Endometrial microvascular endothelial cells (primary cell): Measurements from ENCODE around the gene BBC3. TPM values are rescaled to one million over a fixed set of nuclear protein-coding genes. Genes with fewer than 3 reads are reported as not detected.
"Not testable (repeated sequence)": the region's sequence is repeated elsewhere in the genome, so short reads cannot be mapped to it uniquely, and the experiment has no call there.

Experiments used
- in situ Hi-C: cut with HindIII; loops from 2 replicates; pipeline ENCODE4 v1.10.0; 2017; ENCODE audit warnings: low sequenced_read_pairs, low pct_unique_long_range_greater_than_20kb; ENCODE audit errors: inconsistent ontology term
- total RNA-seq: library from RNA; depleted of rRNA; stranded (reverse); fragments of >200 nt; gene quantifications from one replicate; pipeline ENCODE4 v1.2.3, GENCODE V29; 2015; ENCODE audit errors: inconsistent ontology term

BBC3 gene, protein sequence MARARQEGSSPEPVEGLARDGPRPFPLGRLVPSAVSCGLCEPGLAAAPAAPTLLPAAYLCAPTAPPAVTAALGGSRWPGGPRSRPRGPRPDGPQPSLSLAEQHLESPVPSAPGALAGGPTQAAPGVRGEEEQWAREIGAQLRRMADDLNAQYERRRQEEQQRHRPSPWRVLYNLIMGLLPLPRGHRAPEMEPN
- total RNA-seq: 12.4 TPM

DNA sequence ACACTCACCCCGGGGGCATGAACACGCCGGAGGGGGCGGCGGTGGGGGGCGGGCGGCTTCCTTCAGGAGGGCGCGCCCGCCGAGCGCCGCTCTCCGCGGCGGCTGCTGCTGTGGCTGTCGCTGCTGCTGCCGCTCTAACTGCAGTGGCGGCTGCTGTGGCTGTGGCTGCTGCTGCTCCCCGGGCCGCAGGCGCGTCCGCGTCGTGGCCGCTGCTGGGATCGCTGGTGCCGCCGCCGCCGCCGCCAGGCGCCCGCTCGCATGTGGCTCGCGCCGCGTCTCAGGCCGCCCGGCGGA is at the start of gene BBC3:
TSS of gene BBC3 (minus strand) at position 279 of the 294 bp plus-strand sequence. CDS start 2,768 bp downstream, outside the sequence.
- in situ Hi-C loops: no loop called here

DNA sequence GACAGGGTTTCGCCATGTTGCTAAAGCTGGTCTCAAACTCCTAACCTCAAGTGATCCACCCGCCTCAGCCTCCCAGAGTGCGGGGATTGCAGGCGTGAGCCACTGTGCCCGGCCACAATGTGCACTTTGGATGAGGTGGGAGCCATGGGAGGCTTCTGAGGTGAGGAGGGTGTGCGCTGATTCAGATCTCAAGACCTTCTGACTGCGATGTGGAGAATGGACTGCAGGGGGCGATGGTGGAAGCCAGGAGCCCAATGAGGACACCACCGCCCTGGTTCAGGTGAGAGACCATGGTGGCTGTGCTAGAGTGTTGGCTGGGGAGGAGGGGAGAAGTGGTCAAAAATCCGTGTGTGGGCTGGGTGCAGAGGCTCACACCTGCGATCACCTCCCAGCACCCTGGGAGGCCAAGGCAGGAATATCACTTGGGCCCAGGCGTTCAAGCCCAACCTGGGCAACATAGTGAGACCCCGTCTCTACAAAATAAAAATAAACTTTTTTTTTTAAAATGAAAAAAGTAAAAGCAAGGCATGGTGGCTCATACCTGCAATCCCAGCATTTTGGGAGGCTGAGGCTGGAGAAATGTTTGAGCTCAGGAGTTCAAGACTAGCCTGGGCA is 49.3 kb upstream of the BBC3 start:
- in situ Hi-C loops: no loop called here

DNA sequence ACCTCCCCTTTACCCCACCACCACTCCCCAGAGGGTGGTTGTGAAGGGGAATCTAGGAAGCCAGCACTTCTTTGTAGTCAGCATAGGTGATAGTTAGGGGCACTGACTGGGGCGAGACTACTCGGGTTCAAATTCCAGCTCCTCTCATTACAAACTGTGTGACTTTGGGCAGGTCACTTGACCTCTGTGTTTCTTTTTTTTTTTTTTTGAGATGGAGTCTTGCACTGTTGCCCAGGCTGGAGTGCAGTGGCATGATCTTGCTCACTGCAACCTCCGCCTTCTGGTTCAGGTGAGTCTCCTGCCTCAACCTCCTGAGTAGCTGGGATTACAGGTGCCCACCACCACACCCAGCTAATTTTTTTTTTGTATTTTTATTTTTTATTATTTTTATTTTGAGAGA is 45.5 kb upstream of the BBC3 start:
- in situ Hi-C loops: not testable (repeated sequence)

DNA sequence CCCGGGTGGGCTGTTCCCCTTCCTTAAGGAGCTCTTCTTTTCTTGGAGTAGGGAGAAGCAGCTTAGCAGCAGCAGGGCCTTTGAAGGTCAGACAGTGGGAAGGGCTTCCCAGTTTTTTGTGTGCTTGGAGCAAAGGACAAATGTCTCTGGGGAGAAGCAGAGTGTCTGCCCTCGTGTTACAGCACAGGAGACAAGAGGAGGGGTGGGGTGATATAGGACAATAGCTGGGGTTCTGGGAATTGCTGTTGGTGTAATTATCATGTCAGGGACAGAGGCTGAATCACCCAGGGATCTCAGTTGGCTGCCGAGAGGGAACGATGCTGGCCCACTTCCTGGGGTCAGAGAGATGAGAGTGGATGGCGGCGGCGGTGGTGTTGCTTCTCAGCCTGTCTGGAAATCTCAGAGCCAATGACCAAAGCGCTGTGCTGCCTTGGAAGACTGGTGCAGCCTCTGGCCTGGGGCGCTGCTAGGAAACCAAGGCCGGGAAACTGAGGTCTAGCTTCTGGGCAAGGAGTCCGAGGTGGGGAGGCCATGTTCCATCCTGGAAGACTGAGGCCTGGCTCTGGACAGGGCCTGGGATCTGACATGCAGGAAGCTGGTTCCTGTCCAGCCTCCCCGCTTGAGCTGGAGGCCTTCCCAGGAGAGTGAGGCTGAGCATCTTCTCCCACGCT is 44.9 kb upstream of the BBC3 start:
- in situ Hi-C loops: no loop called here

DNA sequence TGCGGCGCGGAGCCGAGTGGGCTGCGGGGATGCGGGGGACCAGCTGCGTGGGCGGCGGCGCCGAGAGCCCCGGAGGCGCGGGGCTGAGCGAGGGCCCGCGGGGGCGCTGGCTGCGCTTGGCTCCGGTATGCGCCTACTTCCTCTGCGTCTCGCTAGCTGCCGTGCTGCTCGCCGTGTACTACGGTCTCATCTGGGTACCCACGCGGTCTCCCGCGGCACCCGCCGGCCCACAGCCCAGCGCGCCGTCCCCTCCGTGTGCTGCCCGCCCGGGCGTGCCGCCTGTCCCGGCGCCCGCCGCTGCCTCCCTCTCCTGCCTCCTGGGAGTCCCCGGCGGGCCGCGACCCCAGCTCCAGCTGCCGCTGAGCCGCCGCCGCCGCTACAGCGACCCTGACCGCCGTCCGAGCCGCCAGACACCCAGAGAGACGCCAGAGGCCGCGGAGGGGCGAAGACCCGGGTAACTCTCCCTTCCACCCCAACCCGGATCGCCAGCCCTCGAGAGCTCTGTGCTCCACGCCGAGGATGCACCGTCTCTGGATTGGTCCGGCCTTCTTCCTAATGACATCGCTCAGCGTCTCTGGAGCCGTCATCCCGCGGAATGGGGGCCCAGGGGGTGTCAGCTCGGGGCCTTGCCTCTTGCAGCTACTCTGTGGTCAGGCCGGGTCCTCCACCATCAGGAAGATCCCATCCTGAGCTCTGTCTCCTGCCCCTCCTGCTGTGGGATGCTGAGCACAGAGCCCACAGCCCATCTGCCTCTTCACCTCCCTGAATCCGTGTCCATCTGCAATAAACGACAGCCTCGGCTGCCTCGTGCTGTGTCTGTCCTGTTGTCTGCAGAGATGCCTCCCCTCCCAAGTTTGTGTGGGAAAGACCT is 44.1 kb upstream of the BBC3 start:
- in situ Hi-C loops: no loop called here

DNA sequence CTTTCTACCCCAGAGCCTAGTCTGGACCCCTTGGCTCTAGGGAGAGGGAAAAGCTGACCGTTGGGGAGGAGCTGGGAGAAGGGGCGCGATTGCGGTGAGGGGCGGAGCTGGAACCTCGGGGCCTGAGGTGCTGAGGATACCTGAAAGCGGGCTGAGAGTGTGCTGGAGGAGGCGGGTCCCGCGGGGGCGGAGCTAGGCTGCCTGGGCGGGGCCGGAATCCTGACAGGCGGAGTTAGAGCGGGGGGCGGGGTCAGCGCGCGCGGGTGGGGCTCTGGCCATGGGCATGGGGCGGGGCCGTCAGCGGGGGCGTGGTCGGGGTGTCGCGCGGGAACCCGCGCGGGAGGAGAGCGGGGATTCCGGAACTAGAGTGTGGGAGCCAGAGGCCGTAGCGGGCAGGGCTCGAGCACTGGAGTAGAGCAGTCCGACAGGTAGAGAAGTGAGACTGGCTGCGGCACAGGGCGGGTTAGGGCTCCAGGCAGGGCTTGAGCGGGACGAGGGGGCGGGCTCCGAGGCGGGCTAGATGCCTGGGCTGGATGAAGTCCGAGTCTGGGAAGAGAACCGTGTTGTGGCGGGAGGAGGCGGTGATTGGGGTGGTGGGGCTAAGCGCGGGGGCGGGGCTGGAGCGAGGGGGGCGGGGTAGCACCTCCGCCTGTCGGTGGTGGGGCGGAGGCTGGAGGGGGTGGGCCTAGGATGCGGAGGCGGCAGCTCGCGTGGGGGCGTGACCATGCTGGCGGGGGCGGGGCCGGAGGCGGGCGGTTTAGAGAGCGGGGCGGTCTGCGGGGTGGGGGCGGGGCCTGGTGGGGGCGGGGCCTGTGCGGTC is 43.3 kb upstream of the BBC3 start, which contains the start of gene INAFM1:
TSS of gene INAFM1 (plus strand) at position 815 of the 820 bp plus-strand sequence. CDS start 35 bp downstream, outside the sequence.
- in situ Hi-C loops: no loop called here

DNA sequence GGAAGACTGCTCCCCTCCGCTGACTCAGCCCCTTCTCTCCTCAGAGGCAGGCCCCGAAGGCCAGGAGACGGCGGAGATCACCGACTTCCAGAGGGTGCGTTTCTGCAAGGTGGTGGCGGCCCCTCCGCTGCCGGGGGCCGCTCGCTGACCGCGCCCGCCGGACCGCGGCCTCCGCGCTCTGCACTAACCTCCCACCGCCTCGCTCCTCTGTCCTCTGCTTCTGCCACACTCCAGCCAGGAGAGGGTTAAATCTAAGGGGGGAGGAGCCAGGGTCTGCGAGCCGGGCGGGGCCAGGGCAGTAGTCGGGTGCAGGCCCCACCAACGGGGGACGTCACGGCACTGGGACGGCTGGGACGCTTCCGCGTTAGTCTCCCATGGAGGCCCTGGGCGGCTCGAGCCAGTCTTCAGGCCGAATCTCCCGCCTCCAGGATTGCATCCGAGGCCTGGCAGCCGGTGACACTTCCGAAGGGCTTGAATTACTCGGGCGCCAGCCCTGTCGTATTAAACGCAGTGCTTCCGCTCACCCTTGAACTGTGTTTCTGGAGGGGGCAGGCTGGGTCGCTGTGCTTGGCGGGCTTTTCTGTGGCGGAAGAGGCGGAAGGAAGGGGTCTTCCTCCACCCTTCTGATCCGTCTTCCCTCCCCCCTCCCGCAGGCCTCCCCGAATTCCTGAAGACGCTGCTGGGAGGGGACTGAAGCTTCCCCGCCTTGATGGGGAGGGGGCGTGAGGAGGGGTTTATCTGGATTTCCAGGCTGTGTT is 42.5 kb upstream of the BBC3 start:
- in situ Hi-C loops: no loop called here

DNA sequence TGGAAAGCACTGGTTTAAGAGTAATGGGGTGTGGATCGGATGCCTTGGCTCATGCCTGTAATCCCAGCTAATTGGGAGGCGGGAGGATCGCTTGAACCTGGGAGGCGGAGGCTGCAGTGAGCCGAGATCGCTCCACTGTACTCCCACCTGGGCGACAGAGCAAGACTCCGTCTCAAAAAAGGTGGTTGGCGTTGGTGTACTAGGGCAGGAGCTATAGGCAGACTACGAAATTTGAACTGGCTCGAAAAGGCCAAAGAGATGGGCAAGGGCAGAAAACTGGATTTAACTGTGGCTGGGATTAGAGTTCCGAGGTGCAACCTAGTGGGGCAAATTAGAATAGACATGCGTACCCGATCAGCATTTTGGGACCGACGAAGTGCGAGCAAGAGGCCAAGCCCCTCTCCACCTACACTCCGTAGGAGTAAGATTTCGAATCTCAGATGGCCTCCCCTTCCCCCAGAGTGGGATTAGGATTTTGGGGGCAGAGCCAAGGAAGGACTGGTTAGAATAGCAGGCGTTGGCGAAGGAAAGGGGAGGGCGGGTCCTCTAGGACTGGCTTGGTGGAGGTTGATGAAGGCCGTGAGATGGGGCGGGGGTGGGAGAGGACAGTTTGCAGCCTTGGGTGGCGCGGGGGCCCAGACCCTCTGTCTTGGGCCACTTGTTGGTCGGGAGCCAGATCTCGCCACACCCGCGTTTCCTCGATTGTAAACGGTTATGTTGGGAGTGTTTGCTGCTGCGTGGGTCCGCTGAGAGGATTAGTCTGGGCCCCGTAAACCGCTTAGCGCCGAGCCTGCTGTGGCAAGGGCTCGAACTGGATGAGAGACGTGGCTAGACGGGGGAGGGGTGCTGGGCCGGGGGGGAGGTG is 41.7 kb upstream of the BBC3 start:
- in situ Hi-C loops: no loop called here

DNA sequence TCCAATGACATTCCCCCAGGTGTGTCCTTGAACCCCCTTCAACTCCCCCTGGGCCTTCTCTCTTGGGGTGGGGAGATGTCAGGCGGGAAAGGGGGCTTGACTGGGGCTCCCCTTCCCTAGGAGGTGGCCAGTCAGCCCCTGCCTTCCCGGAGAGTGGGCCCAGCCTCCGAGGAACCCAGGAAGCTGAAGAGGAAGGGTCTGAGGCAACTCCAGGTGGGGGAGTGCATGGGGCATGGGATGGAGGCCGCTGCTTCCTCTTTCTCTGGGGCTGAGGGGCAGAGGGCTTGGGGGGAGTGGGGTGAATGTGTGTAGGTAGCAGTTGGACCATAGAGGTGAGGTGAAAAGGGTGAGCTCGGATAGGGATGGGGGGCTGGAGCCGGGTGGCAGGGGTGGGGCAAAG is 41.0 kb upstream of the BBC3 start:
- in situ Hi-C loops: no loop called here

DNA sequence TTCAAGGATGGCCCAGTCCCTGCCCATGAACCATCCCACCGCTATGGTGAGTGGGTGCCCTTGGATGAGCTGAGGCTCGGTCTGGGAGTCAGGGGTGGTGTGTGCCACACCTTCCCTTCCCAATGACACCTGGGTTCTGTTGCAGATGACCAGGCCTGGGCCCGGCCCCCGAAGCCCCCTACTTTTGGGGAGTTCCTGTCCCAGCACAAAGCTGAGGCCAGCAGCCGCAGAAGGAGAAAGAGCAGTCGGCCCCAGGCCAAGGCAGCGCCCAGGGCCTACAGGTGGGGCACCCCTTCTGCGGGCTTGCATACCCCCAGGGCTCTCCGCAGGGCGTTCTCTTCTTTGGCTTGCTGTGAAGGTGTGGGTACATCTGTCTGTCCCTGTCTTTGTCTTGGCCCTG is 39.4 kb upstream of the BBC3 start:
- in situ Hi-C loops: no loop called here

DNA sequence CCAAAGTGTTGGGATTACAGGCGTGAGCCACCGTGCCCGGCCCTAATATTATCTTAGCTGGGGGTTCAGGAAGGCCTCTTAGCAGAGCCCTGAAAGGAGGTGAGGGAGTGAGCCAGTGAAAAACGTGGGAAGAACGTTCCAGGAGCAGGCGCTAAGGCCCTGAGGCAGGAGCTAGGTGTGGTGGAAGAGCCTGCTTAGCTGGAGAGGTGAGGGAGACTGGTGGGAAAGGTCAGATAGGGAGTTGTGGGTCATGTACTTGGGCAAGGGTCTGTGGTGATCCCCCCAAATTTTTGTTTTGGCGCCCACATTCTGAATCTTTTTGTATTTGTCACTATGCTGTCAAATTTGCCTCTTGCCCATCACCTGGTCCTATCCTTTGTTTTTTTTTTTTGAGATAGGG is 38.6 kb upstream of the BBC3 start:
- in situ Hi-C loops: no loop called here

DNA sequence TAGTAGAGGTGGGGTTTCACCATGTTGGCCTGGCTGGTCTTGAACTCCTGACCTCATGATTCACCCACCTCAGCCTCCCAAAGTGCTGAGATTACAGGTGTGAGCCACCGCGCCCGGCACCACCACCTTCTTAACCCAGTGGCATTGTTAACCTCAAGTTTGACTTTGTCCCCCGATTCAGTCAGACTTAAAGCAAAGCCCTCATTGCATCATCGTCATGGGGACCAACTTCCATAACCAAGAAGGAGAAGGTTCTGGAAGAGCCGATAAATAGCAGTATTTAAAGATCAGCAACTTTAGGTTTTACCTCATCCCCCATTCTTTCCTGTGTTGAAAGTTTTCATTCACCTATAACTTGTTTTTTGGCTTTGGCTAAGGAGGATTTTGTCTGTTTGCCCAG is 37.0 kb upstream of the BBC3 start:
- in situ Hi-C loops: no loop called here

DNA sequence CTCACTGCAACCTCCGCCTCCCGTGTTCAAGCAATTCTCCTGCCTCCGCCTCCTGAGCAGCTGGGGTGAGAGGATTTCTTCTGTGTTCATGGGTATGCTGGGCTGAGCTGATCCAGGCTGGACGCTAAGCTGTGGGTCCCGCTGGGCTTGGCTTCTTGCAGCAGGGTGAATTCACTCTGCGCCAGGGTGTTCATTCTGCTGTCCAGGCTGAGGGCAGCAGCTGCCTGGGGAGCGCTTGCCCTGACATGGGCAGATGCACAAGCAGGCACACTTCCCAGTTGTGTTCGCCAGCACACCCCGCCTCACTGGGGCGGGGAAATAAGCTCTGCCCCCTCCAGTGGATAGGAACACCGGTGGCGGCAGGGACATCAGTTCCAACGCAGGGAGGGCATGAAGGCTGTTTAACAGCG is 36.4 kb upstream of the BBC3 start:
- in situ Hi-C loops: no loop called here

DNA sequence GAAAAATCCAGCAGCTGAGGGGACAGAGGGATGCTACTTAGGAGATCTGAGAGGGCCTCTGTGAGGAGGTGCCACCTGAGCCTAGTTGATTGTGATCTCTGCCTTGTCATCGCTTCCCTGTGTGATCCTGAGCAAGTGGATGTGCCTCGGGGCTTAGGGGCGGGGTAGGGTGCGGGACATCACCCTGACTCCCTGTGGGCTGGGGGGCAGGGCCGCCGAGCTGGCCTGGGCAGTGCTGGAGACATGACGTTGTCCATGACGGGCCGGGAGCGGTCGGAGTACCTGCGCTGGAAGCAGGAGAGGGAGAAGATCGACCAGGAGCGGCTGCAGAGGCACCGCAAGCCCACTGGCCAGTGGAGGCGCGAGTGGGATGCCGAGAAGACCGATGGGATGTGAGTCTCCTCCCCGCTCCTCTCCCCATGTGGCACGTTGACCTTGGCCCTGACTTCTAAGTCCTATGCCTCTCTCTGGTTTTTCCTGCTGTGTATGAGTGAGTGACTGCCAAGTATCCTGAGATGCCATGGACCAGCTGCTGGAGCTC is 35.5 kb upstream of the BBC3 start:
- in situ Hi-C loops: no loop called here

DNA sequence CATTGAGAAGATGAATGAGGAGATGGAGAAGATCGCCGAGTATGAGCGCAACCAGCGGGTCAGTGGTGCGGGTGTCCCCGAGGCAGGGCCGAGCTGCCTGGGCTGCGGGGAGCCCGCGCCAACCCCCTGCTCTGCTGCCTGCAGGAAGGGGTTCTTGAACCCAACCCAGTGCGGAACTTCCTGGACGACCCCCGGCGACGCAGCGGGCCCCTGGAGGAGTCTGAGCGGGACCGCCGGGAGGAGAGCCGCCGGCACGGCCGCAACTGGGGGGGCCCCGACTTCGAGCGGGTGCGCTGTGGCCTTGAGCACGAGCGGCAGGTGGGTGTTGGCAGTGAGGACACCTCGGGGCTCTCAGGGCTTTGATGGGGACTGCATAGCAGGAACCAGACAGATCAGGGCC is 33.6 kb upstream of the BBC3 start:
- in situ Hi-C loops: no loop called here

DNA sequence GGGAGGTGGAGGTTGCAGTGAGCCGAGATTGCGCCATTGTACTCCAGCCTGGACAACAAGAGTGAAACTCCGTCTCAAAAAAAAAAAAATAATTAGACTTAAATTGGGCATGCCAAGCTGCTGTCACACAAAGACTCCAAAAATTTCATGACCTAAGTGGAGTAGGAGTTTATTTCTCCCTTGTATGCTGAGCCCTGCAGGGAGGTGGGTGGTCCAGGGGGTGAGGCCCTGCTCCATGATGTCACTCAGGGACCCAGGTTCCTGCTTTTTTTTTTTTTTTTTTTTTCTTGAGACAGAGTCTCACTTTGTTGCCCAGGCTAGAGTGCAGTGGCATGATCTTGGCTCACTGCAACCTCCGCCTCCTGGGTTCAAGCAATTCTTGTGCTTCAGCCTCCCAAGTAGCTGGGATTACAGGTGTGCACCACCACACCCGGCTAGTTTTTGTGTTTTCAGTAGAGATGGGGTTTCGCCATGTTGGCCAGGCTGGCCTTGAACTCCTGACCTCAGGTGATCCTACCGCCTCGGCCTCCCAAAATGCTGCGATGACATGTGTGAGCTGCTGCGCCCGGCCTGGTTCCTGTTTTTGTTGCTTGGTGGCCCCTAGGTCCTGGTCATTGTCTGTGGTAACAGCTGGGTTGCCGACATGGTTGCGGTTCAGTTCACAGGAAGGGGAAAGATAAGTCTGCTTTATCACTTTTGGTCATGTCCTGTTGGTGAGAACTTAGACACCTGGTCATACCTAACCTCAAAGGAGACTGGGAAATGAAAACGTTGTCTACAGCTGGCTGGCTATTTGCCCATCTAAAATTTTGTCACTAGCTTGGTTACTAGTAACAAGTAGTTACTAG is 31.2 kb upstream of the BBC3 start:
- in situ Hi-C loops: not testable (repeated sequence)
